HG02973 (cell line): ENCODE data around the gene ACTG1.
"Not testable (repeated sequence)": the region's sequence is repeated elsewhere in the genome, so short reads cannot be mapped to it uniquely, and the experiment has no call there.

Experiments
- ATAC-seq: cut with Tn5 transposase; IDR thresholded peaks from one replicate; pipeline ENCODE4 v1.9.1; 2021; ENCODE audit warnings: moderate library complexity; ENCODE audit not compliant: unreplicated experiment

The ACTG1 gene

GRCh38 chr17:81533339-81534141 is 20.9 kb upstream of the ACTG1 start:
- no peak for ATAC-seq

- no peak for ATAC-seq
These were observed 20.1 kb upstream of the ACTG1 start for GRCh38 chr17:81532490-81533287.

DNA sequence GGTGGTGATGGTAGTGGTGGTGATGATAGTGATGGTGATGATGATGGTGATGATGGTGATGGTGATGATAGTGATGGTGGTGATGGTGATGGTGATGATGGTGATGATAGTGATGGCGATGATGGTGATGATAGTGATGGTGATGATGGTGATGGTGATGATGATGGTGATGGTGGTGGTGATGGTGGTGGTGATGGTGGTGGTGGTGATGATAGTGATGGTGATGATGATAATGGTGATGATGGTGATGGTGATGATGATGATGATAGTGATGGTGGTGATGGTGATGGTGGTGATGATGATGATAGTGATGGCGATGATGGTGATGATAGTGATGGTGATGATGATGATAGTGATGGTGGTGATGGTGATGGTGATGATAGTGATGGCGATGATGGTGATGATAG is 19.4 kb upstream of the ACTG1 start:
- ATAC-seq = not testable (repeated sequence)

GRCh38 chr17:81531013-81531412 is 18.4 kb upstream of the ACTG1 start:
- ATAC-seq = not testable (repeated sequence)

DNA sequence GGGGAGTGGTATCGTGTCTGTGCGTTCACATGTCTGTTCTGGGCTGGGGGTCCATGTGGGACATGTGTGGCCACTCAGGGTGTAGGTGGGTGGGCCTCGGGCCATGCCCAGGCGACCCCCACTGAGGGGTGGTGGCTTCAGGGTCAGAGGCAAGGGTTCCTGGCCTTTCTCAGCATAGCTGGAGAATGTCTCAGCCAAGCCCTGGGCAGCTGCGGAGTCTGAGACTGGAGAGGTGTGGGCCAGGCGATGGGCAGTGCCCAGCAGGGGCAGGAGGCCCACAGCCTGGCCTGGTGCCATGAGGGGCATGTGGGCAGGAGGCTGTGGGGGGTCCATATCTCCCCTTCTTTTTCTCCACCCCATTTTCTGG is 16.8 kb upstream of the ACTG1 start:
- ATAC-seq = no peak

- ATAC-seq = no peak
These were observed 16.2 kb upstream of the ACTG1 start for GRCh38 chr17:81528651-81529436.

- no peak for ATAC-seq
These were observed 15.7 kb upstream of the ACTG1 start for GRCh38 chr17:81528384-81528650.

DNA sequence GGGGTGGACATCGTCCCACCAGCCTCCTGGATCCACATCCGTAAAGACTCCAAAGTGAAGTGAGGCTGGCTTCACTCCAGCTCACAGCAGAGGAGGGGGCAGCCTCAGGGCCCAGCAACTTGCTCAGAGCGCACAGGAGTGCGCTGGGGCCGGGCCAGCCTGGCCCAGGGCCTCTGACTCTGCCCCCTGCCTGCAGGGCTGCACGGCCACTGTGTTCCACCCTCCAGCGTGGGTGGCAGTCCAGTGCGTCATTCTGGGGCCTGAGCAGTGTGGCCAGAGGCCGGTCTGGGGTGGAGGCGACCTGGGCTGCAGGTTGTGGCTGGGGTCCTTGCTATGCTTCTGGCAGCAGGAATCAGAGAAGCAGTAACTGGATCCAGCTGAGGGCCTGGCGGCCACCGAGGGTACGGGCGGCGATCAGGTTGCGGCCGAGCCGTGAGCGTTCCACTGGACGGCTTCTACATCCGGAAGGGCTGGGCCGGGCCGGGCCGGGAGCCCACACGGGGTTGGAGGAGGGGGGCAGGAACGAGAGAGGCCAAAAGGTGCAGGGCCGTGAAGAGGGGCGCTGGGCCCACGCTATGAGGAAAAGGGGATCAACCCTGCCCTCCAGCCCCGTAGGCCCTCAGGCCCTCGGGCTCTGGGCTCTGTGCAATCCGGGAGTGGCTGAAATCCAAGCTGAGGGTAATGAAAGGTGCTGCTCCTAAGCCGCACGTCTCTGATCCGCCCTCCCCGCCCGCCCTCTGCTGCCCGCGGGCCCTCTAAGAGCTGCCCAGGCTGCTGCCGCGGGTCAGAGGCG is 15.2 kb upstream of the ACTG1 start, which contains the start of gene FSCN2:
Gene FSCN2, plus strand, starts transcription at position 787 of the 793 bp plus-strand sequence. CDS start 155 bp downstream, outside the sequence.
- no peak for ATAC-seq

DNA sequence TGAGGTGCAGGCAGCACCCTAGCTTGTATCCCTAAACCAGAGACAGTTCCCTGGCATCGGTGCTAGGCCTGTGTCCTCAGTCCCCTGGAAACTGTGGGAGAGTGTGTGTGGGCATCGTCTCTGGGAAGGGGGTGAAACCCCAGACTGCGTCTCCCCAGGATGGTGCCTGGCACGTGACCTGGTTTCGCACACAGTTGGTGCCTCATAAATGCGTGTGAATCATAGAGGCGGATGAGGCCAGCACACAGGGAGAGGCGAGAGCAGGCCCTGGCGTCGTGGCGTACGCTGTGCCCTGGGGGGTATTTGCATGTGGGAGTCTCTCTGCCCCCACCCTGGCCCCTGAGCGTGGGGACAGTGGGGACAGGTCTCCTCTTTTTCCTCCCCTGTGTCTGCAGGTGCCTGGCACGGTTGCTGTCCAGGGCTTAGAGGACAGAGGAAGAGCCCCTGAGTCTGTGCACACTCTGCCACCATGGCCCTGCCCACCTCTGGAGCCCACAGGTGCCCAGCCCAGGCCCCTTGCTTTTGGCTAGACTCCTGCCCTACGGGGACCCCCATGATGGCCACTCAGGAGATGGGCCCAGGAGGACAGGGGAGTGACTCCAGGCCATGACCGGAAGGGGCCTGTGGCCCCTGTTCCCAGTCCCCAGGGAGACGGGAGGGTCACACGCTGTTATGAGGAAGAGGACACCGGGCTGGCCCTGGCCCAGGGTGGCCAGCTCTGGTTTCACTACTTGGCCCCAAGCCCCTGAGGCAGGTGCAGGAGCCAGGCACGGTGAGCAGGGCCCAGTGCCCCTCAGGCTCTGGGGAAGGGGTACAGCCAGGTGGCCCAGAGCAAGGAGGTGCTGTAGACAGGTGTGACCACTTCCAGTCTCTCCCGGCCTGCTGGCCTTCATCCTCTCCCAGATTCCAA is 14.3 kb upstream of the ACTG1 start:
- no peak for ATAC-seq

GRCh38 chr17:81524865-81525159 is 12.2 kb upstream of the ACTG1 start:
- no peak for ATAC-seq

DNA sequence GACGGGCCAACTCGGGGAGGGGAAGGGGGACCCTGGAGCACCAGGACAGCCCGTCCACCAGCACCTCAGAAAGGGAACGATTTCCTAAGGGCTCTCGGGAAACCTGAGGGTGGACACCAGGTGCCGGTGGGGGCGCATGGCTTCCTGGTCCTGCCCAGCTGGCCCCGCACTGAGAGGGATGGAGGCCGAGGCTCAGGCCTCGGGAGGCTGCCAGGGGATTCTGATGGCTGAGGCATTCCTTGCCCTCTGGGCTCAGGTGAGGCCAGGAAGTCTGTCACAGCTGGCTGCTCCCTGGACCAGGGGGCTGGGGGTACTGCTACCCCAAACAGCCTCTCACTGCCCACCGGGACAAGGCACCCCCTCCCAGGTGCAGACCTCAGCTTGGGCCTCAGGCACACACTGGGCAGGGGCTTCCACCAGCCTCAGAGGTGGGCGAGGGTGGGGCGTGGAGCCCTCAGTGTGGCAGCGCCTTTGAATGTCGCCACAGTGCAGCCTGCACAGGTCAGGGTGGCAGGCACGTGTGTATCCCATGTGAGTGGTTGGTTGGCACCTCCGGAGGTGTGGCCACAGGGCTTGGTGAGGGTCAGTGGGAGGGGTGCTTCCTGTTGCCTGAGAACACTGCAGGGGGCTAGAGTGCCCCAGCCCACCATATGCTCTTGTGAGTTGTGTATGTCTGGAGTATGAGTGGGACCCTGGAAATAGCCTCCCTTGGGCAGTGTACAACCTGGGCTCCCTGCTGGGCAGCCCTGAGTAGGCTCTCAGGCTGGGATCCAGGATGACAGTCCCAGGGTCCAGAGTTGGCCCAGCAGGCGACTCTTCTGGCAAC is 11.7 kb upstream of the ACTG1 start:
- ATAC-seq = no peak

DNA sequence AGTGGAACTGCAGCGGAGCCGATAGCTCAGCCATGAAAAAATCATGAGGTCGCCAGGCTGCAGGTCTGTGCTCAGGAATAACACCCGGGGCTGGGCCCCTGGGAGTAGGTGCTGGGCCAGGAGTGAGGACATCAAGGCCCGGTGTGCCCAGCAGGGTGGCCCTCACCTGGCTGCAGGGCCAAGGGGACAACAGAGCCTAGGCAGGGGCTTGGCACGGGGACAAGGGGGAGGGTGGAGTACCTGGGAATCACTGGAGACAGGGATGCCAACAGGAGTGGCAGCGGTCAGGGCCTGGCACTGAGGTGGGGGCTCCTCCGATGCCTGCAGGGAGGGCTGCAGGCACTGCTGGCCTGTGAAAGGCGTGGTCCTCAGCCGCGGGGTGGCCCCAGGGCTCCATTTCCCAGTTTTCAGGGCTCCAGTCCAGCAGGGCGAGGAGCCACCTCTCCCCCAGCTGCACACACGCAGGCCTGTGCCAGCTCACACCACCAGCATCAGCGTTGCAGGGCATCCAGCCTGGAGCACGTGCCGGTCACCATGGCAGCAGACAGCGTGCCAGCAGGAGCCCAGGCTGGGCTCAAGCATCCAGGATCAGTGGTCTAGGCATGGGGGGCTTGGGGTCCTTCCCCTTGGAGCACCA is 10.9 kb upstream of the ACTG1 start:
- no peak for ATAC-seq

GRCh38 chr17:81522491-81523401 is 10.1 kb upstream of the ACTG1 start:
- no peak for ATAC-seq

- no peak for ATAC-seq
These were observed 7.7 kb upstream of the ACTG1 start for GRCh38 chr17:81520021-81520901.

GRCh38 chr17:81519284-81520020 is 6.9 kb upstream of the ACTG1 start:
- ATAC-seq = no peak

- no peak for ATAC-seq
These were observed 6.2 kb upstream of the ACTG1 start for GRCh38 chr17:81518785-81519283.
